ENCODE measurements around the gene GCDH.
"Not testable (repeated sequence)": the region's sequence is repeated elsewhere in the genome, so short reads cannot be mapped to it uniquely, and the experiment has no call there.

The GCDH gene

GRCh38 chr19:12890787-12891552, at the start of gene GCDH:
GCDH (plus strand) TSS chr19:12891160; CDS start chr19:12891305, 145 bp downstream.
- peak; percentile 97 for DNase-seq (ENCODE audit: low spot score)

- DNase-seq (ENCODE audit: low spot score) = no peak
Measured at GRCh38 chr19:12842511-12842910, 48.4 kb upstream of the GCDH start.

DNA sequence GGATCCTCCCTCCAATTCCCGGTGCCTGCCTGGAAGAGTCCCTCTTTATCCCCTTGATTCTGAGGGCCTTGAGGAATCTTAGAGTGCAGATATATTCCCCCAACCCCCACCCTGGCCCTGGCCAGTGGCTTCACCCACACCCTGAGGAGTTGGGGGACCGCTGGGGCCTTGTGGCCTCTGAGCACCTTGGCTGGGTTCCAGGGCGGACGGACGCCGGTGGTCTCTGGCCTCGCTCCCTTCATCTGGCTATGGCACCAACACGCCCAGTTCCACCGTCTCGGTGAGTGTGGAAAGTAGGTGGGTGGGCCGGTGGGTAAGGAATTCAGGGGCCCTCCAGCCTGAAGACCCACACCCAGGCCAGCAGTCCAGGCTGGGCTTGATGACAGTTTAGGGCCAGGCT, 47.6 kb upstream of the GCDH start:
- no peak for DNase-seq (ENCODE audit: low spot score)

GRCh38 chr19:12843999-12844732, 46.8 kb upstream of the GCDH start:
- no peak for DNase-seq (ENCODE audit: low spot score)

DNA sequence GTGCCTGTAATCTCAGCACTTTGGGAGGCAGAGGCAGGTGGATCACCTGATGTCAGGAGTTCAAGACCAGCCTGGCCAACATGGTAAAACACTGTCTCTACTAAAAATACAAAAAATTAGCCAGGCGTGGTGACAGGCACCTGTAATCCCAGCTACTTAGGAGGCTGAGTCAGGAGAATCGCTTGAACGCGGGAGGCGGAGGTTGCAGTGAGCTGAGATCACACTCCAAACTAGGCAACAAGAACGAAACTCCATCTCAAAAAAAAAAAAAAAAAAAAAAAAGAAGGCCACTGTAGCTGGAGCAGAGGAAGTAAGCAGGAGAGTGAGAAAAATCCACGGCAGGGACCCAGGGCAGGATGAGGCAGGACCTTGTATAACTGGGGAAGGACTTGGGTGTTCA, 44.3 kb upstream of the GCDH start:
- DNase-seq (ENCODE audit: low spot score) = not testable (repeated sequence)

GRCh38 chr19:12847159-12848139, 43.5 kb upstream of the GCDH start:
- DNase-seq (ENCODE audit: low spot score) = peak; percentile 87

GRCh38 chr19:12856653-12857052, 34.3 kb upstream of the GCDH start:
- DNase-seq (ENCODE audit: low spot score) = no peak

DNA sequence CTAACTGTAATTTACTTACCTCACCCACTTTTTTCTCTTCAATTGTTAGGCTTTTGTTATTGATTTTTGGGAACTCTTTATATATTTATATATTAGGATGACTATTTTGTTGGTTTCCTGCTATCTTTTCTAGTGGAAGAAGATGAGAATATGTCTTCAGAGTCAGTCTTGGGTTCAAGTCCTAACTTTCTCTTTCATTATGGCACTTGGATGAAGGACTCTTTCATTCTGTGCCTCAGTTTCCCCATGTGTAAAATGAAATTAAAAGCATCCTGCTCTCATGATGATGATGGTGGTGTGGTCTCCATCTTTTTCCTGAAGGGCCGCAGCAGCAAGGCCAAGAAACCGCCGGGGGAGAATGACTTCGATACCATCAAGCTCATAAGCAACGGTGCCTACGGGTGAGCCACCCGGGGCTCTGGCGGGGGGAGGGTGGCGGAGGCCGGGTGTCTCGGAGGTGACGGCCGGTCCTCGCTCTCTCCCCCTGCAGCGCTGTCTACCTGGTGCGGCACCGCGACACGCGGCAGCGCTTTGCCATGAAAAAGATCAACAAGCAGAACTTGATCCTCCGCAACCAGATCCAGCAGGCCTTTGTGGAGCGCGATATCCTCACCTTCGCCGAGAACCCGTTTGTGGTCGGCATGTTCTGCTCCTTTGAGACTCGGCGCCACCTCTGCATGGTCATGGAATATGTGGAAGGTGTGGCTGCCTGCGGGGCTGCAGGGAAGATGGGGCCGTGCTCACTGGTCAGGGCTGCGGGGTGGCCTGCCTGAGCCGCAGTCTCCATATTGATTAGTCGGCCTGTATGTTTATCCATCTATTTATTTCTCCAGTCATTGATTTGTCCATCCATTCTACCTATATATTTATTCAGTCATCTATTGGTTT, 32.7 kb upstream of the GCDH start:
- DNase-seq (ENCODE audit: low spot score) = no peak

- DNase-seq (ENCODE audit: low spot score) = no peak
Measured at GRCh38 chr19:12859546-12859945, 31.4 kb upstream of the GCDH start.

DNA sequence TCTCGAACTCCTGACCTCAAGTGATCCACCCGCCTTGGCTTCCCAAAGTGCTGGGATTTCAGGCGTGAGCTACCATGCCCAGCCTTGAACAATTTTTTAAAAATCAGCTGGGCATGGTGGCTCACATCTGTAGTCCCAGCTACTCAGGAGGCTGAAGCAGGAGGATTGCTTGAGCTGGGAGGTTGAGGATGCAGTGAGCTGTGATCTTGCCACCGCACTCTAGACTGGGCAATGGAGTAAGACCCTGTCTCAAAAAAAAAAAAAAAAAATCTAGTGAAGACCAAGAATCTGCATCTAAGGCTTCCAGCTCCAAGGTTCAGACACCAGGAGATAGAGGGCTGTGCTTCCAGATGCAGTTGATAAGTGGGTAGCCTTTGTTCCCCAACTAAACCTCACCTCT, 26.8 kb upstream of the GCDH start:
- DNase-seq (ENCODE audit: low spot score) = no peak

GRCh38 chr19:12864721-12865715, 25.9 kb upstream of the GCDH start:
- DNase-seq (ENCODE audit: low spot score) = no peak

DNA sequence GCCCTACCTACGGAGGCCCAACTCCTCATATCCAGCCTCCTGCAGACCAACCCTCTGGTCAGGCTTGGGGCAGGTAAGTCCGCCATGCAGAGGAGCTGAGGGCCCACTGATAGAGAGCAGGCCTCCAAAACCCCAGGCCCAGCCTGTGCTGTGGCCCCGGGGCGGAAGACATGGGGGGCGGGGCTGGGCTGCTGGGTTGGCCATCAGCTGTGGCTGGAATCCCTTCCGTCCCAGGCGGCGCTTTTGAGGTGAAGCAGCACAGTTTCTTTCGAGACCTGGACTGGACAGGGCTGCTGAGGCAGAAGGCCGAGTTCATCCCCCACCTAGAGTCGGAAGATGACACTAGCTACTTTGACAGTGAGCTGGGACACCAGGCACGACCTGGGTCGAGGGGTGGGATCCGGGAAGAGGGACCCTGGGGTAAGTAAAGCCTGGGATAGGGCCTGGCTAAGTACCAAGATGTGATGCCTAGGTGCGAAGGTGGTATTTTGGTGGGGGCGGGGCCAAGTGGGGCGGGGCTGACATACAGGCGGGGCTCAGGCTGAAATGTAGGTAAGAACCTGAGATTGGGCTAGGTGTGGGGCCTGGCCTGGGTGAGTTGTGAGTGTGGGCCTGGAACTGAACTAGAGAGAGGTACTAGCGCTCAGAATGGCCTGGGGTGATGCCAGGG, 25.1 kb upstream of the GCDH start:
- no peak for DNase-seq (ENCODE audit: low spot score)

DNA sequence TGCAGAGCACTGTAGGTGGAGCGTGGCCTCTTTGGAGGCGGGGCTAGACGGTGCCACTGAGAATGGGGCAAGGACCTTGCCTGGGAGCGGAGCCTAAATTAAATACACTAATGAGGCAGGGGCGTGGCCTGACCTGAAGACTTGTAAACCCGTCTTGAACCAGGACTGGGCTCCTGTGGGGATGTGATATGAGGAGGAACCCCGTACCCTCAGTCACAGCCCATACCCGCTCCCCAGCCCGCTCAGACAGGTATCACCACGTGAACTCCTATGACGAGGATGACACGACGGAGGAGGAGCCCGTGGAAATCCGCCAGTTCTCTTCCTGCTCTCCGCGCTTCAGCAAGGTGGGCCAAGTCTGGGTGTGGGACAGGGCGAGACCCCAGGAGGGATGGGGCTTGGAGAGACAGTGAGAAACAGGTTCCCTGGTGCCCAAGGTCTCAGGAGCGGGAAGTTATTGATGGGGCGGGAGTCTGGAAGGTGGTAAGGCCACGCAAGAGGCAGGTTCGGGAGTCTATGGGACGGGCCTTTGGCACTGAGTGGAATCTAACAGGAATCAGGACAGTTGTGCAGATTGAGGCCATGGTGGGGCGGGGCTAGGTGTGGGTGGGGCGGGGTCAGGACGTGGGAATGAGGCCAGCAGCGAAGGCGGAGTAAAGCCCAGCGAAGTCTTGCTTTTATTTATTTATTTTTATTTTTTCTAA, 24.4 kb upstream of the GCDH start:
- DNase-seq (ENCODE audit: low spot score) = no peak

- DNase-seq (ENCODE audit: low spot score) = peak; percentile 90
Measured at GRCh38 chr19:12867120-12868099, 23.6 kb upstream of the GCDH start.

- DNase-seq (ENCODE audit: low spot score) = peak; percentile 78
Measured at GRCh38 chr19:12868540-12869112, 22.3 kb upstream of the GCDH start.

DNA sequence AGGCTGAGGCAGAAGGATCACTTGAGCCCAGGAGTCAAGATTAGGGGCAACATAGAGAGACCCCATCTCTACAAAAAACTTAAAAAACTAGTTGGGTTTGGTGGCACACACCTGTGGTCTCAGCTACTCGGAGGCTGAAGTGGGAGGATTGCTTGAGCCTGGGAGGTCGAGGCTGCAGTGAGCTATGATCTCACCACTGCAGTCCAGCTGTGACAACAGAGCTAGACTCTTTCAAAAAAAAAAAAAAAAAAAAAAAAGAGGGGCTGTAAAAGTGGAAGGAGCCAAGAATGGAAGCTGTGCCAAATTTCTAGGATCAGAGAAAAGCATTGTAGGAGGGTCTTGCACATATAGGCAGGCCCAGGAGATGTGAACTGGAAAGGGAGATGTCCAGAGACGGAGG, 19.3 kb upstream of the GCDH start:
- no peak for DNase-seq (ENCODE audit: low spot score)

DNA sequence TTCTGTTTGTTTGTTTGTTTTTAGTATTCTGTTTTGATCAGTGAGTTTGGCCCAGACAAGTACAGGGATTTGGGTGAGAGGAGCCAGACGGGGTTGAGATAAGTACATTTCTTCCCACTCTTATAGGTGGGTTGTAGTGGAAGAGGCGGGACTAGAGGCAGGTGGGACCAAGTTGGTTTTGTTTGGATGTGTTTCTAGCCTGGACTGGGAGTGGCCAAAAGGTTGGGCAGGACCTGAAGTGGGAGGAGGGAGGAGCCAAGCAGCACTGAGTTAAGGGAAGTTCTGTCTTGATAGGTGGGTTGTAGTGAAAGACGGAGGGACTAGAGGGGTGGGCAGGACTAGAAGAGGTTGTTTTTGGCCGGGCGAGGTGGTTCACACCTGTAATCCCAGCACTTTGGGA, 18.7 kb upstream of the GCDH start:
- no peak for DNase-seq (ENCODE audit: low spot score)
